GM21360 (cell line): ENCODE data around the gene FGF12.

Source experiments
- ATAC-seq: cut with Tn5 transposase; IDR thresholded peaks from one replicate; pipeline ENCODE4 v1.9.1; 2021; ENCODE audit warnings: mild to moderate bottlenecking, moderate library complexity; ENCODE audit not compliant: unreplicated experiment

Gene FGF12

DNA sequence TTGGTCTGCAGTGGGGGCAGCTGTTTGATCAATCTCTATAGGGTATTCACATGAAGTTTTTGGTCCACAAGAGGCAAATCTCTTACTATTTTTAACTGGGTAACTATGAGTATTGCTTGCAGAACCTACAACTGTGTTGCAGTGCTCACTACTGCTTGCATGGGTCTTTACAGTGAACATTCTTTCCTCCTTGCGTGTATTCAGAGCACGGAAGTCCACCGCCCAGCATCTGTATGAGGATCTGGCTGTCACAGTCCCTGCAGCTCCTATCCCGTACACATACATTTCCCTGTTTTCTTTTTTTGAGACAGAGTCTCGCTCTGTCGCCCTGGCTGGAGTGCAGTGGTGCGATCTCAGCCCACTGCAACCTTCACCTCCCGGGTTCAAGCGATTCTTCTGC, 449.9 kb downstream of the FGF12 start:
- no peak for ATAC-seq

DNA sequence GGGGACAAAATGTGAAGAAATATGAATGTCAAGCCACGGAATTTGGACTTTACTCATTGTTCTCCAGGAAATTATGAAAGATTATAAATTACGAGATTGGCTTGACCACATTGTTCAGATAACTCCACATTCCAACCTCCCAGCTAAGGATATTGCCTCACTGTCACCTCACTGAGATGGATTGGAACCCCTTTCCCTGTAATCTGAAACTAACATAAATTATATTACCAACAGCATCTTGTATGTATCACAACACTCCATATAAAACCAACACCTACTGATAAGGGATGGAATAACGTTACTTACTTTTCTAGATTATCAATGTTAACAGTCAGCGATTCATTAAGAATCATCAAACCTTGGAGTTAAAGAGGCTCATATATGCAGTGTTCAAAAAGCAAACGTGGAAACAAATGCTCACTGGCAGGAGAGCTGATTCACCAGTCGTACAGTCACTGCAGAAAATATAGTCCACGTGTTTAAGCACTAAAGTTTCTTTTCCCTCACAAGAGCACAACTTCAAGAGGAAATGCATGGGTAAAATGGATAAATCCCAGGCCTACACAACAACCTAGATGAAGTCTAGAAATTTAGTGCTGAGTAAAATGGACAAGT, 451.5 kb downstream of the FGF12 start:
- ATAC-seq = no peak

DNA sequence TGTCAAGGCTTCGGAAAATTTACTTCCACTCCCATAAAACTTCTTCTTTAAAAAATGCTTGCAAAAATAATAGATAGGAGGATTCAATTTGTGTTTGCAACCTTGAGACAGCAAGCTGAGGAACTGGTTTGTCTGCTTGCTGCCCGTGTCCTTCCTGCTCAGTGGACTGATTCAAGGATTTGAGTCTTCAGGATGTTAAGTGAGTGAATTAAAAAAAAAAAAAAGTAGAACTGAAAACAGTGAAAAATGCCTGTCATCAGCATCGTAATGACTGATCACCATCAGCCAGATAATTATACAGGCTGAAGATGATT, 453.7 kb downstream of the FGF12 start:
- no peak for ATAC-seq

DNA sequence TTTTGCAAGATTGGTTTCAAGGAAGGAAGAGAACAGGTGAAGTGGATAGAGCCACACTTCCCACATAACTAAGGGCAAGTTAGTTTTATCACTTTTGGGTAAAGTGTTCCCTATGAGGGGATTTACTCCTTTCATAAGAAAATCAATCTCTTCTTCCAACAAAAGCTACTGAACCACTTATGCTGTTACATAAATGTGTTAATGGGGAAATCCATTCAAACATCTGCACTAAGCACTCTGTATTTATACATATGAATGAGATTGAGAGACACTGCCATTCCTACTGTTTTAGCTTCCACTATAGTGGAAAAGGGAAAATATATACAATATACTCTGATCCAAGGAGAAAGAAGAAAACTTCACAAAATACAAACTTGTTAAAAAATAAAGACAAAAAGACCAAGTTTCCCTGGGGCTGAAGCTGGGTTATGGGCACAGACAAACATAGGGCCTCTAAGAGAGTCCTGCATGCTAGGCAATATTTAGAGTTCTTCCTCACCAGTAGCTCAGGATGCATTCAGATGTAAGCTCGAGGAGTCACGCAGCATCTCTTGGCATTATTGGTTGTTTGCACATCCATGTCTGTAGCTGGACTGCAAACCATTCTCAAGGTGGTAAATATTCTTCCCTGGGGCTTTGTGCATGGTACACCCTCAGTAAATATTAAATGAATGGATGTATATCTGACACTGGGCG, 454.2 kb downstream of the FGF12 start:
- ATAC-seq = no peak

DNA sequence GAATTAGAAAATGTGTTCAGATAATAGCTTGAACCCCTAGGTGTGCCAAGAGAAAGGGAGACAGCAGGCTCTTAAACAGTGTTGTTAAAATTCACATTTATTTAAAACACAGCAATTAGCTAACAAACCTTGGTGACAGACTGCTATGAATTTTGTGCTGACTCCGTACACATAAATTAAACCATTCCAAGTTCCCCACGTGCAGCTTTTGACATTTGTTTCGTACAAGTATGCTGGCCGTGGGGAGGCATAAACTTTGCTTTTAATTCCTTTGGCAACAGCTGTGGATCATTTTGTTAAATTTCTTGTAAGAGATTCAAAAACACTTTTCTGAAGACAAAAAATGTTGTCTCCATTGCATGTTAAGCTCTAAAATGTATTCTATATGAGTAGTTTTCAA, 465.3 kb downstream of the FGF12 start:
- no peak for ATAC-seq

DNA sequence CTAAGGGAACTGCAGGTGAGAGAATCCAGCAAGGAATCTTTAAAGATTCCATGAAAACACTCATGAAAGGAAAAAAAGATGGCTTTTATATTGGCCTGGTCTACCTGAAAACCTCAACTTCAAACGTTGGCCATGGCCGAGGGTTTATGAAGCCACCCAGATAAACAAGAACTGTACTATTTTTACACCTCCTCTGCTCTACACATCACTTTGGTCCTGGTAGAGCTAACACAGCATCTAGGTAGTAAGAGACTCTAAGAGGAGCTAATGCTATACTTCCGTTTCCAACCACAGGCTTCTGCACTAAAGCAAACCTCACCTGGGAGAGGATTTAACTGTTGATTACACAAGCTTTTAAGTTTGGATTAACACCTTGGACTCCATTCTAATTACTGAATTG, 466.2 kb downstream of the FGF12 start:
- ATAC-seq = no peak

DNA sequence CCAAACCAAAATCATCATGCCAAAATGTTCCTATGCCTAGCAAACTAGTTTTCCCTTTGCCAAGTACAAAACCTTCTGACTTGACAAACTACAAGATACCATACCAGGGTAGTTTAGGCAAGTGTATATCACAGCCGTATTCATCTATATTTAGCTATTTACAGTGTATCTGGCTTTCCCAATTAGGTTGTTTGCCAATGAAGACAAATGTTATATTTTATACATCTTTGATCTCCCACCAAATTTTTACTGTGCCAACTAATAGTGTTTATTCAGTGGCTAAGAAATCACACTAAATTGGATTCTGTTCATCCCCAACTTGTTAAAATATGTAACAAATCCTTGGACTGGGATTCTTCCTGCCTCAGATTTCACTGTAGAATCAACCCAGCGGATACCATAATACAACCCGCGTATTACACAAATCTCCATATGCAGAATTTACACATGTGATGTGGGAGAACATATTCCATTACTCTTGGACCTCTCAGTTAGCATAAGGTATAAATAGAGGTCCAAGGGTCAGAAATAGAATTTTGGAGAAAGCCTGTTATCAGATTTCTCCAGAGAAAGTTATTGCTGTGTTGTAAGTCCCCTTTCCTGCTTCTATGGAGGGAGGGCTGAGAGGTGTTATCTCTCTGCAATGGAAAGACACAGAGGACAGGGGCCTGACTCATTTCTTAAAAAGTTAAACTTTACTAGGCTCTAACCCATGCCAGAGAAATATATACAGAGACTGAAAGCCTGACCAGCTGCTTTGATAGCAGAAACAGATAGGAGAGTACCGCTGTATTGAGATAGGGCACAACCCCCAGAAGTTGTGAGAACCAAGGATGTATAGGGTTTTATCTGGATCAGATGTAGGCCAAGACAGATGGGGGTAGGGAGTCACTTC, 467.0 kb downstream of the FGF12 start:
- ATAC-seq = no peak

DNA sequence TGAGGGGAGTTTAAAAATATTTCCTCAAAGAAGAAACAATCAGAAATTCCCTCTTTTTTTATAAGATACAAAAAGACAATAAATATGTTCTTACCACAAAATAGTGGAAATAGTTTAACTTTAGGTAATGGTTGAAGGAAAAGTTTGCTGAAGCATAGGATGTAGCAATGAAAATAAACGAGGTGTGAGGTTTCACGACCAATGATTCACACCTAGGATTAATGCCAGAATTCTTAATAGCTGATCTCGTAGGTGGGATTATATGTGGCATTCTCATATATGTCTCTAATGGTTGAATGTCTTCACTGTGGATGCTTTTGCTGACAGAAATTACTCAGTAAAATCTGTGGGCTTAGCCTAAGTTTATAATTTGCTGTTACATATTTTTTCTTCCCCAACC, 467.7 kb downstream of the FGF12 start:
- ATAC-seq = no peak

DNA sequence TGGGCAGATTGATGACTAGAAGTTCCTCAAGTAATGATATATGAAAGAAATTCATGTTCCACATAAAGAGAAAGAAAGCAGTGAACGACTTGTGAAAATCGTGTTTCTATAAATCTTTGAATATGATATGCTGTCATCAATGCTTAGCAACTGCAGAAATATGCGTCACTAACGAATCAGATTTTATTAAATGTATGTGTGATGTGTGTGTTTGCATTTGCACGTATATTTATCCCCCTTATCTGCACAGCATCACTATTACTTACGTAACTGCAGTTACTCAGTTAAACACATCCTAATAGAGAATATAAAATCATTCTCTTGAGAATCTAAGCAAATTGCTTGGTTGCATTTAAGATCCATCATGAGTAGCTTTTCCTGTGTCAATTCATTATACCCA, 468.6 kb downstream of the FGF12 start:
- ATAC-seq = no peak

DNA sequence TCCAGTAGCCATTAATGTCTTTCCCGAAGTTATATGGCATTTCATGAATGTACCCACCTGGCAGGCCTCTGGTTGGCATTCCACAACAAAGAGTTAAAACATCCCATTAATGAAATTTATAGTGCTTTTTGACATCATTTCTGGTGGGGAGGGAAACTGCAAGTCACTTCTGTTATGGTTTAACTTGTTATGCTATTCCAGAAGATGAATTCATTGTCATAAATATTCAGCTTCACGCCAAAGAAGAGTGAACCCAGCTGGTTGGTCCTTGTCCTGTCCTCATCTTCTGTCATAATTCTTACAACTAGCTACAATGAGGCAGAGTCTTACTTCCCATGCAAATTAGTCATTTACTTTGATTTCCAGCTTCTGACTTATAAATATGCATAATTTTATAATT, 471.5 kb downstream of the FGF12 start:
- no peak for ATAC-seq

DNA sequence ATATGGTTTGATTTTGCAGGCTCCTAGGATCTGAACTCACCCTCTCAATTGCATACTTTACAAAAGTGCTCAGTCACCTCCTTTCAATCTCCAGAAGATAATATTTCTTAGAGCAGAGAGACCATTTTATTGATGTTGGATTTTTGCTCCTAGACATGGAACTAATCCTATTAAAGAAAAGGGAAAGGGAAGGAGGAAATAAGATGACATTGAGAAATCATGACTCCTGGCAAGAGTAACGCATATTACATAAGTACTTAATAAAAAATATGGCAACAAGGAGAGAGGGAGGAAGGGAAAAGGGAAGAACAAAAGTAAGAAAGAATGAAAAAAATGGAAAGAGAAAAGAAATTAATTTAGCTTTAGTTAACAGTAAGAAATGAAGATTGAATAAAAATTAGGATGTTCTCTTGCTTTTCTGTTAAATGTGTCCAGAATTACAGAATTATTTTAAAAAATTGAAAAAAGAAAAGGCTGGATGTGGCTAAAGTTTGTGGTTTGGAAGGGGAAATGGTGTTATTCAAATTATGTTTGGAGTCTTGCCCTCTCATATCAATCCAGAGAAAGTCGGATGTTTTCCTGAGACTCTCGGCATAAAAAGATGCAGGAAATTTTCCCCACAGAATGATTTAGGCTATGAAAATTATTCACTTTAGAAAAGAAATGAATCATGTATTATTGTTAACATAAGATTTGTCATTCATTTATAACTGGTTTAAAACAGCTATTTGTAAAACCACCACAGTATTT, 474.0 kb downstream of the FGF12 start:
- no peak for ATAC-seq

DNA sequence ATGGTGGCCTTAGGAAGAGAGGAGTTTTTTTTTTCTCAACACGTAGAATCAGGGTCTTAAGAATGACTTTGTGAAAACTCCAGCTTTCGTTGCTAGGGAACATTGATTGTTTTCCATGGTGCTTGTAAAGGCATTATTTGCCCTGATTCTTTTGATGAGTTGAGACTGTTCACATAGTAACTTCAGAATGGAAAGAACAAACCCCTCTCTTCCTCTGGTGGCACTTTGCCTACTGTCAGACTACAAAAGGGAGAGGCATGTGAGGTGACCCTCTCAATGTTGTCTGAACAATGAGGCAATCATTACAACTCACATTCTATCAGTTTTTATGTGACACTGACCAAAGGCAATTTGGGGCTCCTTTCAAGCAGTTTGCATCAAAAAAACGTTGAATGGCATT, 477.8 kb downstream of the FGF12 start:
- no peak for ATAC-seq

DNA sequence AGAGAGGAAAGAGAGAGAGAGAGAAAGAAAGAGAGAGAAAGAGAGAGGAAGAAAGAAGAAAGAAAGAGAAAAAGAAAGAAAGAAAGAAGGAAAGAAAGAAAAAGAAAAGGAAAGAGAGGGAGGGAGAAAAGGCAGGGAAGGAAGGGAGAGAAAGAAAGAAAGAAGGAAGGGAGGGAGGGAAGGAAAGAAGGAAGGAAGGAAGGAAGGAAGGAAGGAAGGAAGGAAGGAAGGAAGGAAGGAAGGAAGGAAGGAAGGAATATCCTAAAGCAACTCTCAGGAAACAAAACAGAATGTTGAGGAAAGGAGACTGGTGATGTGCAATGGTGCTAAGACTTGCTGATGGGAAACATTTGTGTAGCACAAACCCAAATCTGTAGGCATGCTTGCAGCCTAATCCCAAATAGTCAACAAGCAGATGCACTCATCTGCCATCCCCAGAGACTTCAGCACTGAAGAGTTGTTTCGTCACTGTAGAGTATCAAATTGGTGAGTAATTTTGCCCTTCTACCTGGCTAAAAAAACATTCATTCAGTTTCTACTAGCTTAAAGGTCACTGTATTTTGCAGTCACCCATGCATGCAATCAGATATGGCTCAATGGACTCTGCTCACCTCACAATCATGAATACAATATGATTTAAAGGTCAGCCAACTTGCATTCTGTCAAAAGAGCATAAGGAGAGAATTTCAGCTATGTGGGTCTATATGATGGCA, 480.3 kb downstream of the FGF12 start:
- ATAC-seq = no peak

DNA sequence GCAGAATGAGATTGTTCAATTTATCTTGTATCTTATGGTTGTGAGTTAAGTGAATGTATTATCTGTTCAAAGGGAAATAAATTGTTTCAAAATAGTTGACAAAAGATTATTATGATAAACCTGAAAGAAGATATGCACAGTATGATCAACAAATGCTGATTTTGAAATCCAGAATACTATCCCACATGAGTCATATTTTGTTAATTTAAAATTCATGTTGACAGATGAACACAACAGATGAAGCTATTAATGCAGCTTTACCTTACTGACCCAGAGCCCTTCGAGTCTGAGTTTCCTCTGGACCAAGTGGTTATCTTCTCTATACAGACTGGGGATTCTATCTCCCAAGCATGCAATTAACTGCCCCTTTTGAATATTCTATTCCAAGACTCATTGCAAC, 482.8 kb downstream of the FGF12 start:
- ATAC-seq = no peak

DNA sequence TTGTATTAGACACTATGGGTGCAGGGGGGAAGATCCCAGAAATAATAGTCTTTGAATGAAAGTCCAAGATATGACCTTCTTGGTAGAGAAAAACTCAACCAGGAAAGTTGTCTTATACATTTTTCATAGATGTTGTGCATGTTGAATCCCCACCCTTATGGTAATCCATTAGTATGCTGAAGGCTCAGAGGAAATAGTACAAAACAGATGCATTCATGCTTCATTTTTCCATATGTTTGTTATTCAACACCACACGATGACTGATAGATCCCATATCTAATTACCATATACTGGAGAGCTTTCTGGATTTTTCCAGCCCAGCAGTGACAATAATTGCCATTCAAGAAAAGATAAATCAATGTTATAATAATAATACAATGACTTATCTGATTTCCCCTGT, 487.4 kb downstream of the FGF12 start:
- ATAC-seq = no peak

DNA sequence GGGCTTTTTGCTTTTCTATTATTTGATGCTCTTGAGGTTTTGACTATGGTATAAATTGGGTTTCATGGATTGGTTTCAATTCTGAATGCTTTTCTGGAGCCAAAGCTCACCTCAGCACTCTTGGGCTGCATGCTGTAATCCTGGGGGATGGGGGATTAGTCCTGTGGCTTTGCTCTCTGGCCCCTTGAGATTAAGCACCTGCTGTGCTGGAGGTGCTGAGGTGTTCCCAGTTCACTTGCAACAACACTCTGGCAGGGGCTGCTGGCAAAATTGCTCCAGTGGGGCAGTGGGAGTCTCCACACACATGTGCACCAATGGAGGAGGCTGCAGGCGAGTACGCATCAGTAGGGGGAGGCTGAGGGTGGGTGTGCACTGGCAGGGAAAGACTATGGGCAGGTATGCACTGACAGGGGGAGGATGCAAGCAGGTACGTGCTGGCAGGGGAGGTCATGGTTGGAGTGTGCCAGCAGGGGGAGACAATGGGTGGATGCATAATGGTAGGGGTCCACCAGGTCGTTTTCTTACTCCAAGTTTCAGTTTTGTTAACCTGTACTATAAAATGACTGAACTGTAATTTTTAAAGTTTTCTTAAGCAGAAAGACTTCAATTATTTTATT, 489.2 kb downstream of the FGF12 start:
- no peak for ATAC-seq

DNA sequence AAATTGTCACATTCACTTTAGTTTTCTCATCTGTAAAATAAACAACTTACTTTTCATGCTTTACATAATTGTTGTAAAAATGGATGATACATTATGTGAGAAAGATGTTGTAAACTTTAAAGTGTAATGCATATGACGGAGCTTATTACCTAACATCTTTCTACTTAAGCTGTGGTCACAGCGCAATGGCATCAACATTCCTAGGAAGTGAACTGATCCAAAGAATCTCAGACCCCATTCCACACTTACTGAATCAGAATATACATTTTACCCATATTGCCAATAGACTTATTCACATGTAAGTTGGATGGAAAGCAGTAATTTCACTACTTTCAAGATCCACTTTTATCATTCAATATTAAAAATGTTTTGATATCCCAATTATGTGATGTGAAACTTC, 497.5 kb downstream of the FGF12 start:
- no peak for ATAC-seq

DNA sequence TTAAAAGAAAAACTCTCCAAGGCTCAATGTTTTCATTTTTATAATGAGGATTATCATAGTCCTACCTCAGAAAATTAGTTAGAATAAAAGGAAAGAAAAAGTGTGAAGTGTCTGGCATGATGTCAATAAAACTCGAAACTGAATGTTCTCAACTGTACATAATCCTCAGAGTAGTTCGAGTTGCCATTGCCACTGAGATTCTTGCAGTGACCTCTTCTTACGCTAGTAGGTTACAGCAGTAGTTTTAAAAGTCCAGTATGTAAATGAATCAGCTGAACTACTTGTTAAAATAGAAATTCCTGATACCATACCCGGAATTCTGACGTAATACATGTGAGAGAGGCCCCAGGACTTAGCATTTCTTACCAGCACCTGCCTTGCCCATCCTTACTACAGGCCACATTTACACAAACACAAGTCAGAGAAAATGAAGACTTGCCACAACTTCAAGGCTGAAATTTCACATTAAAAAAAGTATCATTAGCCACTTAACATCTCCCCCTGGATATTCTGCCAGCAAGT, 502.6 kb downstream of the FGF12 start:
- ATAC-seq = no peak

DNA sequence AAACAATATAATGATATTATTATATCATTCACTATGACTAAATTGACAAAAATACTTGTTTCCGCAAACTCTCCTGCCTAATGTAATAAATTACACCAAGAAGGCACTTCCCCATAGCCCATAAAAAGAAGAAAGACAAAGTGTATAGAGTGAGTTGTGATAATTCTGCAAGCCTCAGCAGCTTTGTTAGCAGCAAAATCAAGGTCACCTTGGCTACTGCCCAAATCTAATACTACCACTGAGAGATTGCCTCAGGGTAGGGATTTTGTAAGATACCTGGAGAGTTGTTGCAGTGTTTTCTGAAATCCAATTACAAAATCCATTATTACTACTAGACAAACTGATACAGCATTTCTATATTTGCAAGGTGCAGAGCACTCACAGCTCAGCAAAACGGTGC, 503.5 kb downstream of the FGF12 start:
- ATAC-seq = no peak

DNA sequence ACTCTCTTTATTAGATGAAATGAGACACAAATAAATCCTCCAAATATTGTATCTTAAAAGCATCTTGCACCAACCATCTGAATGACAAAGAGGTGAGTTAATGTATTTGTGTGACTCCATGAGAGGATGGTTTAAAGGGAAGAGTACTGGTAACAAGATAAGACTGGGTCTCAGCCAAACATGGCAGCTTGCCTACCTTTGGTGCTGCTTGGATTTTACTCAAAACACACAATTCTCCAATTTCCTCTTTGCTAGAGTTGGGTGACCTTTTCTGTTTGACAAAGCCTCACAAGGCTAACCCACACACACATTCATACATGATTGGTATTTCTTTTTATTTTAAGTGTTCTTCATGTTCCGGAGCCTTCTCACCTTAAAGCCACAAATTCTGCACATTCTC, 506.4 kb downstream of the FGF12 start:
- no peak for ATAC-seq
